Left colon (tissue), 2 donors: ENCODE measurements around the gene HS1BP3. TPM values are rescaled to one million over a fixed set of nuclear protein-coding genes. Genes with fewer than 3 reads are reported as not detected.

Experiments used
- ATAC-seq: fragments of 200-7000 bp; cut with Tn5 transposase; one replicate; pipeline ENCODE4 v1.9.1; 2020; ENCODE audit warnings: mild to moderate bottlenecking, moderate library complexity
- DNase-seq, 2 donors: peaks; one replicate each; pipeline ENCODE4 v3.0.0-alpha.2; 2020
- intact Hi-C, 2 donors: fragments of 100-400 bp; cut with DNase I in 1 of 2; cut with micrococcal nuclease in 1 of 2; formaldehyde crosslinking; loops; one replicate each; pipeline versions ENCODE4 v1.11.2 to v1.14.0; 2022; cut with DNase I, micrococcal nuclease
- total RNA-seq, 2 donors: library from RNA; stranded (reverse); fragmentation: NEBNext Ultra II Directional; extraction: Animal tissue kit (Norgen Biotek cat#: 25700); gene quantifications; one replicate each; pipeline ENCODE4 v1.2.1, GENCODE V29; 2021
- donor health status: DM: no; HTN: no; CAD: no.
- donor health status: DM: yes; HTN: yes; CAD: no.

Gene HS1BP3
- total RNA-seq, 2 donors from 2014 or later = 26.9 to 33.5 TPM

DNA sequence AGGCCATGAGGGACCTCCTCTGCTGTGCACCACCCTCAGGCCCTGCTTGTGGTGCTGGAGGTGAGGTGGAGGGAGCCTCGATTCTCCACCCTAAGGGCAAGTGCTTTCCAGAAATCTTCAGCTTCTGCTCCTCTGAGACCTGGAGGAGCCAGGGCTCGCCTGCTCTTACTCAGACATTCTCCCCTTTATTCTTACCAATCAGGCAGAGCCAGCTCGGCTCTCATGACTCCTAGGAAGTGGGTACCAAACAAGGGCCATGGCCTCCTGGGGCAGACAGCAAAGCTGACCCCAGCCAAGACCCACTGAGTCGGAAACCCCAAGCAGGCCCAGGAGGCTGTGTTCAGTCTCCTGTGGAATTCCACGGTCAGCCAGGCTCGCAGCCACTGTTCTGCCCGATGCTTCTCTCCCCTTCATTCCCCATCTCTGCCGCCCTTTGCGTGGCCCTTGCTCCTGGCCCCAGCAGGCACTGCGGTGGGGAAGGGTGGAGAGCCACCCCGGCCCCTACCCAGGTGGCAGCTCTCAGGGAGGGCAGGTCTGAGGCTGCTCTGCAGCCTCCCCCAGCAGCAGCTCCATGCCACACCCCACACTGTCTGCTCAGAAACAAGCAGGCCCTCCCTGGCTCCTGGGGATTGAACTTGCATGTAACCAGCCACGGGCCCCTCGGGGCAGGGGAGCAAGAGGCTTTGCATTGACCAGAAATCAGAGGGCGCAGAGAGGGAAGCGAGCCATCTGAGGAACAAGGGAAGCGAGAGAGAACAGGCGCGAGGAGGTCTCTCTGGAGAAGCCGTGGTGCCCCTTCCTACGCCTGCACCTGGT is 24.0 kb downstream of the HS1BP3 start:
- peak in 1 of 2 donors; percentile 18 for DNase-seq
- intact Hi-C loops = no loop called here
- ATAC-seq = no peak

DNA sequence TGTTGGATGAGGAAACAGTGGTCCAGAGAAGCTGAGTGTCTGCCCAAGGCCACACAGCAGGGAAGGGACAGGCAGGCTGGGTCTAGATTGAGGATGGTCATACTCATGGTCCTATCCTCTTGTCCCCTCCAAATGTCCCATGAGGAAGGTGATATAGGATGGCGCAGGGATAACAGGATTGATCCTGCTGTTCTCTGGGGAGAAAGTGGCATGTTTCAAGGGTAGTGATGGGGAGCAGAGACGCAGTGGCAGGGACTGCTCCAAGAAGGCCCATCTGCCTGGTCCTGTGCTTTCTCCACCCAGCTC is 24.6 kb downstream of the HS1BP3 start:
- DNase-seq = no peak
- no peak for ATAC-seq
- intact Hi-C loops = no loop called here

DNA sequence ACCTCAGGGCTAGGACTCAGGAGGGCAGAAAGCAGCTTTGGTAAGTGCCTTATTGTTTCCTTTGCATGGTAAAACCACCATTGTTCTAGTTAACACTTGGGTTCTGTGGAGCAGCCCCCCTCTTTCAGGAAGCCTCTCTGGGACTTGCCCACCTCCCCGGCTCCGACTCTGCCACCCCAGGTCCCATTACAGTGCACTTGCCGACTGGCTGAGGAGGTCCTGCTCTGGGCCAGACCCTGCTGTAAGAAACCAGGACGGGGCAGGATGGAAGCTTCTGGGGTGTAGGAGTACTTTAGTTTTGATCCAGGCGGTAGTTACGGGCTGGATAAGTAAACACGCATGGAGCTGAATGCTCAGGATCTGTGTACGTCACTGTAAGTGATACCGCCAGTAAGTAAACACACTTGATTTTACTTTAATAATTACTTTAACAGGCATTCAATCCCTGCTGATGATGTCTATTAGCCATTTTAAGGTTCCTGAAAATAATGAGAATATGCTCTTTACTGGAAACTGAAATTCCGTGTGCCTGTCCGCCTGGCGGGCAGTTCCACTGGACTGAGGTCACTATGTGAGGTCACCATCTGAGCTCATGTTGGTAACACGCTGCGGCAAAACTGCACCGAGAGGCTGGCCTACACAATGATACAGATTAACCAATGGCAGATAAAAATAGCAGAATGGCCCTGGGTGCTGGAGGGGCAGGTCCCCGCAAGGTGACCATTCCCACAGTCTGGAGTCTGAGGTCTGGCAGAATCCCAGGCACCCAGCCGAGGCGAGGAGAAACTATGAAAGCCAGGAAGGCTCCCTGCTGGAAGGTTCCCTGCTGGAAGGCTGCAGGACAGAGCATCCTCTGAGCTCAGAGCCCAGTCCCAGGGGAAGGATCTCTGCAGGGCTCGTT is 25.2 kb downstream of the HS1BP3 start:
- ATAC-seq = no peak
- intact Hi-C loops = no loop called here
- DNase-seq = peak in 1 of 2 donors; percentile 21

DNA sequence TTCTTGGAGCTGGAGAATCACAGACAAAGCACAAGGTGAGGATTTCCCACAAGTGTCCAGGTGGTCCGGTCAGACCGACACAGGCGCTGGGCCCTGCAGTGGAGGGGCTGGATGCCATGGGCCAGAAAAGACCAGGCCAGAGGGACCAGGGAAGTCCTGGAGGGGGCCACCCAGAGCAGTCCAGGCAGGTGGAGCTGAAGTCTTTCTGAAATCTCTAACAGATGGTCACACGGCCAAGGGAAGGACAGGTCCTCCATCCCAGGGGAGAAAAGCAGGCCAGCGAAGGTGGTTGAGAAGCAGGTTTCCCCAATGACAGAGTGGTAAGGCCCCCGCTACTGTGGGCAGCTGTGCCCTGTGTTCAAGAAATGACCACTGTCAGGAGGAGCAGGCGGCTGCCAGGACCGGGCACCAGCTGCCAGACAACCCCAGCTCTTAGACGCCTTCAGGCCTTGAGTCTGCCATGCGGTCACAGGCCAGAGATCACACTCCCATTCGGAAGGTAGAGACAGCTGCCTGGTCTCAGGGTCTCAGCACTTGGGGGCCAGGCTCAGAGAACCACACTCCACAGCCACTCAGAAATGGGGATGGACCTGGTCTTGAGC is 25.9 kb downstream of the HS1BP3 start:
- intact Hi-C loops = no loop called here
- DNase-seq (no peak), ATAC-seq (no peak)

DNA sequence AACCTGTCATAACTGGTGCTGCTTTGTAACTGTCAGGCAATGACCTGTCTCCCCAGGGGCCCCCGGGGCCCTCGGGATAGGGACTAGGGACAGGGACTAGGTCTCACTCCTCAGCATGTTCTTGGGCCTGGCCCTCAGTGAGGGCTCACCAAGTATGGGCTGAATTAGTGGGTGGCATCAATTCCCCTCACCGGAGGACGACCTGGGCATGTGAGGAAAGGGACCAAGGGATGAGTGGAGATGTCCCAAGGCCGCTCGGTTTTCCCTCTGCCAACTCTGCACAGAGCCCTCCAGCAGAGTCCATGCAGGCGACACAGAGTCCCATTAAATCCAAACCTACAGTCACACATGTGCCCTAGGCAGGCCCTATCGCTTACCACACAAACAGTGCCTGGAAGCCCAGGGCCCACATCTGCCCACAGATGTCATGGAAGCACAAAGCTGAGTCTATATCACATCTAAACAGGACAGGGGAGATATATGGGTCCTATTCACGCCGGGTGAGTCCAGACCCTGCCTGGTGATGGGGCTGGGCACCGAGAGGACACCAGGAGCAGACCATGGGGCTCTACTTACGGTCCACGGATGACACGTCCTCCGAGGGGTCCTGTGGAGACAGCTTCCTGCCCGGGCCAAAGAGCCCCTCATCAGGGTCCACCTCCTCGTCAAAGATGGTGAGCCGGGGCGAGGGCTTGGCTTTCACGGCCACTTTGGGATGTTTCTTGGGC is 26.6 kb downstream of the HS1BP3 start:
- intact Hi-C loops = no loop called here
- DNase-seq = peak in 1 of 2 donors; percentile 17
- no peak for ATAC-seq

DNA sequence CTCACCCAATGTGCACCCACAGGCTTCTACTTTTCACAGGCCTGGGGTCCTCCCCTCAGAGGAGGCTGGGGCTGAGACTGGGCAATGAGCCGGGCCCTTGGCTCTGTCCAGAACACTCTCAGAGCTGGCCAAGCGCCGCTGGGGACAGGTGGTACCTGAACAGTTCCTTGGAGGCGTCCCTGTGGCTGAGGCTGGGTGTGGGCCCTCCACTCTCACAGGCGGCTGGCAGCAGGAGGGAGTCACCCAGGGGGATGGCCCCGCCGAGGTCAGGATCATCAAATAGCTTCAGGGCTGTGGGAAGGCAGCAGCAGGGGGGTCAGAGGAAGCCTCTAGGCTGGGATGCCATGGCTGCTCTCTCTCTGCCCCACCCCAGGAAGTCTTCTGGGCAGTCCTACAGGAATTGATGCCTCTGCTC is 27.1 kb downstream of the HS1BP3 start:
- intact Hi-C loops = no loop called here
- DNase-seq (peak in 1 of 2 donors; percentile 24), ATAC-seq (no peak)

DNA sequence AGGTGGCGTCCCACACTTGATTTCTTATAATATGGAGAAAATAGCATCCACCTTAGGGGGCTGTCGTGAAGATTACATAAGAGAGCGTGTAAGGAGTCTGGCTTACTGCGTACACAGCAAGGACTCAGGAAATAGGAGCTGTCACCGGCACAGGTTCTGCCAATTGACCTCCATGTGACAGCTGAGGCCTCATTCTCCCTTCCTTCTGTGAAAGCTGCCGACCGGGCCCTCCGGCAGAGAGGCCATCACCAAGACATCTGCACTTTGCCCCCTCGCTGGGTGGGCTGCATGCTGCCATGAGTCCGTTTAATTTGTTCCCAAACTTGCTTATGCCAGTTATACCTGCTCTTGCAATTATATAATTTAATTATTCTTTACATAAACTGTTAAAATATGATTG is 27.7 kb downstream of the HS1BP3 start:
- peak in 1 of 2 donors; percentile 53 for DNase-seq
- intact Hi-C loops = no loop called here
- no peak for ATAC-seq

DNA sequence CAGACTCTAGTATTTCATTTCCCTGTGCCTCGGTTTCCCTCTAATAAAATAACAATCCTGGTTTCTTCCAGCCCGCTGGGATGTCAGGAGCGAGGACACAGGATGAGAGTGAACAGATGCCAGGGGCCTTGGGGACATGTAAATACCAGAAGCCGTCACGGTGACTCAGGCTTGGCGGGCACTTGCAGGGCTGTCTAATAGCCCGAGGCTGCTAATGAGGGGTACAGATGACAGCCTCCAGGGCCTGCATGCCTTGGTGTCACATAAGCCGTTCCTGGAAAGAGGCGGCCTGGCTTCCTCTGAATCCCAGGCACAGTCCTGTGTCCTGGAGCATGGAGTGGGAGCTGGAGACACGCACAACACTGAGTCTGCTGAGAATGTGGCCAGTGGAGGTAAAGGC is 28.2 kb downstream of the HS1BP3 start:
- intact Hi-C loops = no loop called here
- no peak for ATAC-seq
- DNase-seq = peak in 1 of 2 donors; percentile 28

DNA sequence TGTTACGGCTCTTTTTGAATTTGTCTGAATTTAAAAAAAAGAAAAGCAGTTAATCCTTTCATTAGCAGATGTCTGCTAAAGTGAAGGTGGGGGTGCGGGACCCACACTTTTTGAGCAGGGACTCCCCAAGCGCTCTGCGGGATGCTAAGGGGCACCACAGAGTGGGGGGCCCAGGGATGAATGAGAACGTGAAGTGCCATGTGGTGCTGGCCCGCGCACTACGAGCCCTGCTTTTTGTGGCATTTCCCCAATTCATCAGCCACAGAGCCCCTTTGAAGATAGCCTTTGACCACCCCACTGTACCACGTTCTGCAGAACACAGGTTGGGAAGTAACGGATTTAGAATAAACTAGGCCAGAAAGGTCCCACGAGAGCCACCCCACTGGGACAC is 28.6 kb downstream of the HS1BP3 start:
- DNase-seq (no peak), ATAC-seq (no peak)
- intact Hi-C loops = no loop called here

DNA sequence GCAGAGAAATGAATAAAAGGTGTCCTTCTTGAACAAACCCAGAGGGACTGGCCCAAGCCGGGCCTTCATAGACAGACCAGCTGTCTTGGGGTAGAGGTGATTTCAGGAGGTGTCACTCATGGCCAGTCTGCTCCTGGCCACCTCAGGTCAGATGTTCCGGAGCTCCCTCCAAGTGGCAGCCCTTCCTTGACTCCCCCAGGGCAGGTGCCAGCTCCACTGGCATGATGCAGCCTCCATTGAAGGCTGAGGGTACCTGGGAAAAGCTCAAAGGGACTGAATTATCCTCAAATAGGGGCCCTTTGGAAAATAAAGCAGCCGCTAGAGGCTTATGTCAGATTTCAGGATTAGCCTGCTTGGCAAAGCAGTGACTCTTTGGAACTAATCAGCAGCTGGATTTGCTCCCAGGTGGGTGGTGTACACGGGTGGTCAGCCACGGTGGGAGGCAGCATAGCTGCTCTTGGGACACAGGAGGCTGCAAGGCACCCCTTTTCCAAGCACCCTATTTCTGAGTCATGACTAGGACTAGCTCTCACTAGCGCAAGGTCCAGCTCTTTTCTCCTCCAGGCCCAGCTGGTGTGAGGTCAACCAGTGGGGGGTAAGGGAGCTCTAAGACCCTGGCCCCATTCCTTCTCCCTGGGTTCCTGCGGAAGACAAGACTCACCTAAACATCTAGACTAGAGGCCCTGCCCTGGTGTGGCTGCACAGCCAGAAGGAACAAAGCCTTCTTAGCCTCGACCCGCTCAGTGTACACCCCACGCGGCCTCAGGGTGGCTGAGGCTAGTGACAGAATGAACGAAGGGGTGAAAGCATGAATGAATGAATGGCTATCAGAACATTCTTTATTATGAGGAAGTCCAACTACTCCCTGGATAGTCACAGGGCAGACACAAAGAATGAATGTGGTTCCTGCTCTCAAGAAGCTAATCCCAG is 29.3 kb downstream of the HS1BP3 start:
- ATAC-seq (no peak), DNase-seq (peak in 1 of 2 donors; percentile 19)
- intact Hi-C loops = no loop called here

DNA sequence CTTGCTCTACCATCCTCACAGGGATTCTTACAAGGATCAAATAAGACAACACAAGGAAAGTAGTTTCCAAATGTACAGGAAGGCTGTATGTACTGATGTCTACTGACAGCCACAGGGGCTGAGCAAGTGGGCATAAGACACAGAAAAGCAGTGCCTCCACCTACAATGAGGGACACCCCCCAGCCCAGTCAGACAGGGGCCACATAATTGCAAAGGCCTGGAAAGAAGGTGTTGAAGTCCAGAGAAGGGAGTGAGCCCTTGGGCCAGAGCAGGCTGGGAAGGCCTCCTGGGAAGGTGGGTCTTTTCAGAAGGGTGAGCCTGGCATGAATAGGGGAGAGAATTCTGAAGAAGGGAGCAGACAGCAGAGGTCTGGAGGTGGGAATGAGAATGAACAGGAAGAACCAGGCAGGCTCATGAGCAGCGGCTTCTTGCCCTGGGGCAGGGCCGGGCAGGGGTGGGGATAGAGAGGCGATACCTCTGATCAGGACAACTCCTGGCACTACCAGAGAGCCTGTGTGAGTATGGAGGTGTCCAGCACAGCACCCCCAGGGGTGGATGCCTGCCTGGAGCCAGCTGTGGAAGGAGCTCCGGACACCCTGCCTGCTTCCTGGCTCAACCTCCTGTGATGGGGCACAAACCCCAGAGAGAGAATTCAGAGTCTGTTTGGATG is 30.1 kb downstream of the HS1BP3 start:
- no peak for ATAC-seq
- peak in 1 of 2 donors; percentile 22 for DNase-seq
- intact Hi-C loops = no loop called here

DNA sequence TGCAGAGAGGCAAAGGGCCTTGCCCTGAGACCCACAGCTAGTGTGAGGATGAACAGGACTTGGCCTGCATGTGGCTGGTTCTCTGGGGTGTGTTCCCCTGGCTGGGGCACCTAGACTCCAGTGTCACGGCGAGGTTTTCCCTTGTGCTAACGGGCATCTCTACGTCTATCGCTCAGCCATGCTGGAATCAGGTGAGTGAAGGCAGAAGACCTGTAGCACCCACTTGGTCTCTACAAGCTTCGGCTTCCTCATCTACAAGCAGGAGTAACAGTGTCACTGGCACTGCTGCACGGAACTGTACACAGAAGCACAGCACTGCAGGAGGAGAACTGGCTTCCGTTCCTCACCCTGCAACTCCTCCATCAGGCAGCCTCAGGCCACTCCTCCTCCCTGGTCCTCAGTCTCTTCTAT is 30.6 kb downstream of the HS1BP3 start:
- intact Hi-C loops = no loop called here
- ATAC-seq = no peak
- peak in 1 of 2 donors; percentile 30 for DNase-seq

DNA sequence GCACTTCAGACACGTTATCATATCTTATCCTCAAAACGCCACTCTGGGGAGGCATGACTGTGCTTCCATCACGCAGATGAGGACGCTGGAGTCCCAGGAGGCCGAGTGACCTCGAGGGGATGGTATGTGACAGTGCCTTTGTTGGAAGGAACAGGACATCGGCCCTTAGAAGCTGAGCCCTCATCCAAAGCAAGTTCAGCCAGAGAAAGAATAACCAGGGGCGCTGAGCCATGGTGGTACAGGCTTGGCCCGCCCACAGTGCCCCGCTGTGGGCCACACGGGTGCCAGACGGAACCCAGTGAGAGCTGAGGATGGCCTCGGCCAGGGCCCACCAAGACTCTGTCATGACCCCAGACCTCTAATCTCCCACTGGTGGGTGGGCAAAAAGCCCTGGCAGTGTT is 31.3 kb downstream of the HS1BP3 start:
- ATAC-seq (no peak), DNase-seq (peak in 1 of 2 donors; percentile 25)
- intact Hi-C loops = no loop called here

DNA sequence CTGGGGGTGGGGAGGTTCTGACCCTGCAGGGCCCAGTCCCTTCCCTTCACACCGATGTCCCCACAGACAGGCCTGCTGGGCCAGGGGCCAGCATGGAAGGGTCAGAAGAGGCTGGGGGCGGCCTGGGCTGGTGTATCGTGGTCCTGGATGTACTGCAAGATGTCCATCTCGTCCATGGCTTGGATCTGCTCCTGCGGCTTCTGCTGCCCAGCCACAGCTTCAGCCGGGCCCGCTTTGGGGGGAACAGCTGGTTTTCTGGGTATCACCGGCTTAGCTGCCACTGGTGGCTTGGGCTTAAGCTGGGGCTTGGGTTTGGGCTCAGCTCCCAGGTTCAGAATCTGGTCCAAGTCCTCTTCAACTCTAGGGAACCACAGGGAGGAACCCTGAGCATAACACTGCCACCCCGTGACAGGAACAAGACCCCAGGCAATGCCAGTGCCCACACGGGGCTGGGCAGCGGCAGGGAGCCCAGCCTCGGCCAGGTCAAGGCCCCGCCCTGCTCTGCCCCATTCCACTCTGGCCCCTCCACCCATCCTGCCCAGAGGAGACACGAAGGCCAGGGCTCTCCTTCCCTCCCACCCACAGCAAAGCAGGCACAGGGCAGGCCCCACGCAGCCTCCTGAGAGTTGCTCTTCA is 31.9 kb downstream of the HS1BP3 start:
- intact Hi-C loops = no loop called here
- ATAC-seq (no peak), DNase-seq (peak in 1 of 2 donors; percentile 30)

DNA sequence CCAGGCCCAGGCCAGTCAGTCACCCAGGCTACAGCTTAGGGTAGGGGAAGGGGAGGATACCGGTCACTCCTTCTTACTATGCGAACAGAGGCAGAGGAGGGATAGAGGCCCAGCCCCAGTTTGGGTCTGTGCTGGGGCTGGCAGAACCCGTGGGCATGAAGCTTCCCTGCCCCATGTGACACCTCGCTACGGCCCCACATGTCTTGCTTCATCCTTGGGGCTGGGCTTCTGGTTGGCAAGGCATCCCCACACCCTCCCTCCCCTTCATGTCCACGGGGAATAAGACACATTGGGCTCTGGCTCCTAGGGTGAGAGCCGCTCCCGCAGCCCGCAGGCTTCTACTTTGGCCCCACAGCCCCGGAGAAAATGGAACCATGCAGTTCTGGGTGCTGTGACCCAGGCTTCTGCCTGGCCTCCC is 32.4 kb downstream of the HS1BP3 start:
- peak; percentile 7 for ATAC-seq
- intact Hi-C loops = no loop called here
- peak in 1 of 2 donors; percentile 74 for DNase-seq

DNA sequence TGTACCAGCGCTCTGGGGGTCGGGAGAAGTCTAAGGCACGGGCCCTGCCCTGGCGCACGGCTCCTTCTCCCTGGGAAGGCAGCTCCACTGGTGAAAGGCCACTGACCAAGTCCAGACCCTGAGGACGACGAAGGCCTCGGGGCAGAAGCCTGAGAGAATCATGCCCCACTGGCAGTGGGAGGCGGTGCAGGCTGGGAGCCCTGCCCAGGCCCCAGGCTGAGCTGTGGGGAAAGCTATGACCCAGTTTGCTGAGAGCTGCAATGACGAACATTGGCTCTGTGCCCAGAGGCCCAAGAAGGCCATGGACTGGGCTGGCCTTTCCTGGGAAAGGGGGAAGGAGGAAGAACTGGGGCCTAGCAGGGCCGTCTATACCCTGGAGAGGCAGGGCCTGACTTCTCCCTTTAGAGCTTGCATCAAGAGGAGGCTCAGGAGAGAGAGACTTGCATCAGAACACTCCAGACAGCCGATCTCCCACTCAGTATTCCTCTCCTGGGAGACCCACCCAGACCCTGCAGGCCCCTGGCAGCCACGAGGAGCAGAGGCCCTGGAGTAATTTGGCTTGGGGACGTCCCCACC is 32.9 kb downstream of the HS1BP3 start:
- DNase-seq (peak; percentile 91 to 97), ATAC-seq (peak; percentile 86)
- intact Hi-C loops = no loop called here
